Cortex of kidney (tissue), 1 donor: ENCODE measurements around the gene RRP1.

Experiments used
- DNase-seq: peaks from one replicate; lab custom pipeline; 2025; lab: John Stamatoyannopoulos, UW

Gene RRP1

DNA sequence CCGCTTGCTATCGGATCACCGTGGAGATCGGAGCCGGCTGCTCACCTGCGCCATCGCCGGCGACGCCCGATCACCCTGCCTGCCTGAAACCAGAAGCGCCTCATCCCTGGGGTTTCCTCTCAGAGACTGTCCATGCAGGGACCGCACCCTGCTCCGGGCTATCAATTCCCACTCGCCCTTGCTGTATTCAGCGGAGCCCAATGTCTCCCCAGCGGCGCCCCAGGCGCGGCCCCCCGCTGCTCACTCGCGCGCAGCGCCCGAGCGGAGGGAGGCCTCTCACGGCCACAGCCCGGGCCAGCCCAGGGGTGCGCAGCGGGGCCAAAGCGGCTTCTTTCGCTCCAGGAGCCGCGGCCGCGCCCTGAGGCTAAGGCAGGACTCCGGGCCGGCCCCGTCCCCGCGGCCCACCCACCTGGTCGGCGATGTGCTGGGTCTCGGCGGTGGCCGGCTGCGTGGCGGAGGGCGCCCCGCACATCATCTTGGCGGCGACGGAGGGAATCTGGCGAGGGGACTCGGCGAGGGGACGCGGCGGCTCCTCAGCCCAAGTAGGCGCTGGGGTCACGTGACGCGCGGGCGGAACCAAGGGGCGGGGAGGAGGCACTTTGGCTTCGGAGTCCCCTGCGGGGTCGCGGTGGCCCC, 13.5 kb upstream of the RRP1 start, which contains the start of gene CSTB:
Gene CSTB, minus strand, starts transcription at position 514 of the 636 bp plus-strand sequence. Its CDS starts 39 bp downstream, at position 475.
- peak; percentile 36 for DNase-seq

DNA sequence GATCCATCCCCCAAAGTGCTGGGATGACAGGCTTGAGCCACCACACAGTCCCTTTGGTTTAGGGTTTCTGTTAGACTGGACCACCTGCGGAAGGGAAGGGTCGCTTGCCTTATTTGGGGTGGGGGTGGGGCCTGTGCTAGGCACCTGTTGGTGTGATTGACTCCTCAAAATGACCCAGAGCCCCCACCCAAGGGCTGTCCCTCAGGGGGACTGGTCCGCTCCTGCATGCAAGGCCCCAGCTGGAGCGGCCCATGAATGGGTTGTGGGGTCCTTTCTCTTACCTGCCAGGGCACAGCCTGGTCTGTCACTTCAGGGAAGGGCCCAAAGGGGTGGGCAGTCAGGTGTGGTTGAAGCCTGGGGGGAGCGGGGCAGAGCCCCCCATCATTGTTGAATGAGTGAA, 11.4 kb upstream of the RRP1 start:
- no peak for DNase-seq

DNA sequence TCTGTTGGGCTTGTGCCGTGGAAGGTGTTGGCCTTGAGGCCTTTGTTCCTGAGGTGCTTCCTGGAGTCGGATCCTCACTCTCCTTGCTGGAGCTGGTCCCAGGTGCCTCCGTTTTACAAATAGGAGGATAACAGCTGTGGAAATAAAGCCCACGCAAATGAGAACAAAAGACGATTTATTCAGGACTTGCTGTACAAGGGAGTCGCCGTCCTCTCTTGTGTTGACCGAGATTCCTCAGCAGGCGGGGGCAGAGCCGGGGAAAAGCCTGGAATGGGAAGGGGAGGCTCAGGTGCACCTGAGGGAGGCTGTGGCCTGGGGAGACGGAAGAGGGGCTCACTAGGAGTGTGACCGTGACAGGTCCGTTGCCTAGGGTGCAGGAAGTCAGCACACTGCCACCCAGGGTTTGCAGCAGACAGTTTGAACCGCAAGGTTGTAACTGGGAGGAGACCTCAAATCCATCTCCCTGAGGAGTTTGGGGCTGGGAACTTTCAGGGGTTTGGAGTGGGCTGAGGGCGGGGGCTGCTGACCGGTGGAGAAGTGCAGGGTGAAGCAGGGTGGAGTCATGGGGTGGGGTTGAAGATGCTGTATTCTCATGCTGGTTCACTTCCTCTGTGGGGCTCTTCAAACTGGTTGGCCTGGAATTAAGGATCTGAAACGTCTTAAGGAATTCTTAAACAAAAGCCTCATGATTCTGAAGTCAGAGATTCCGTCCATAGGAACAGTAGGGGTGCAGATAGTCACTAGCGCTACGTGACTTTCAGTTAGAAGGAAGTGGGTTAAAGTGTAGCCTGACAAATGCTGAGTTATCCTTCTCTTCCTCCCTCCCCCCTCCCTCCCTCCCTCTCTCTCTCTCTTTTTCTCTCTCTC, 10.7 kb upstream of the RRP1 start:
- no peak for DNase-seq

DNA sequence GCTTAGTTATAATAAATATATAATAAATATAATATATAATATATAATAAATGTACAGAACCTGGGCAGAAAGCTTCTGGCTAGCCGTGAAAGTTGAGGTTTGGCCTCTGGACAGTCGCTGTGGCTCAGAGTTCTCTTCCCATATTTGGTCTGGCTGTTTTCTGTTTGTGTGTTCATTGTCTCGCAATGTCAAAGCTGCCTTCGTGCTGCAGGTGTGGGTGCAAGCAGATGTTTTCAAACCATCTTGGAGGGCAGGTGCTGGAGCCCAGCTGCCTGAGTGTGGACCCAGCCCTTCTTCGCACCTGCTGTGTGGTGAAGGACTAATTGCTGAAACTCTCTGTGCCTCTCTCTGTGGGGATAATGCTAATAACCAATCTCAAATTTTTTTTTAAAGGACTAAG, 9.7 kb upstream of the RRP1 start:
- DNase-seq, result no peak

DNA sequence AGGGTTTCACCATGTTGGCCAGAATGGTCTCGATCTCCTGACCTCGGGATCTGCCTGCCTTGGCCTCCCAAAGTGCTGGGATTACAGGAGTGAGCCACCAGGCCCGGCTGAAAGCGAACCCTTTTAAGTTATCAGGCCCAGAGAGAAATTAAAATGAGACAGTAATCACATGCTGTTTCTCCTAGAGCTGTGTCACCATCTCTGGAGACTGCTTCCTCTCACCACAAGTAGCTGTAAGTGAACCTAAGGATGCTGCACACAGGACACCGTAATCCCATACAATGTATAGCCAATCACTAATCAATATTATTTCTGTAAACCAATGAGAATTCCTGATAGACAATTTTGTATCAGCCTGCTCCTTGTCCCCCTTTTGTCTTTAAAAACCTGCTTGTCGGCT, 7.5 kb upstream of the RRP1 start:
- no peak for DNase-seq

DNA sequence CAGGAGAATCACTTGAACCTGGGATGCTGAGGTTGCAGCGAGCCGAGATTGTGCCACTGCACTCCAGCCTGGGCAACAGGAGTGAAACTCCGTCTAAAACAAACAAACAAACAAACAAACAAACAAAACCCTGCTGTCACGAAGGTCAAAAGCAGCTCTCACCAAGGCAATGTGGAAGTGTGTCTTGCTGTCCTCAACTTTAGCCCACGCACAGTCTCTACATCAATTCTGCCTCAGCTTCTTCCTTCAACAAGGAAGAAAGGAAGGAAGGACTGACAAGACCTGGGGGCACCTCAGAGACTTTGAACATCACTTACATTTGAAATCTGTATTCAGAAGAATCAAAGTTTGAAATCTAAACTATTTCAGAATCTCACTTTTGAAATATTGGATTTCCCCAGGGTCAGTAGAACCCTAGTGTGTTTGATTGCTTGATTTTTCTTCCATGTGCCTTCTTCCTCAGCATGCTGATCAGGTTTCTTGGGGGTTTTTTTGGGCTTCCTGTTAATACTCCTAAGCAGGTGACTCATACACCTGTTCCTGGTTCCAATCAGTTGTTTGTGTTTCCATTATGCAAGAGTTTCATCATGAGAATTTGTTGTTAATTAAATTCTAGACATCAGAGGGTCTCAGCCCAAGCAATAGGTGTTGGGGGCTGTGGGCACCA, 6.8 kb upstream of the RRP1 start:
- no peak for DNase-seq

DNA sequence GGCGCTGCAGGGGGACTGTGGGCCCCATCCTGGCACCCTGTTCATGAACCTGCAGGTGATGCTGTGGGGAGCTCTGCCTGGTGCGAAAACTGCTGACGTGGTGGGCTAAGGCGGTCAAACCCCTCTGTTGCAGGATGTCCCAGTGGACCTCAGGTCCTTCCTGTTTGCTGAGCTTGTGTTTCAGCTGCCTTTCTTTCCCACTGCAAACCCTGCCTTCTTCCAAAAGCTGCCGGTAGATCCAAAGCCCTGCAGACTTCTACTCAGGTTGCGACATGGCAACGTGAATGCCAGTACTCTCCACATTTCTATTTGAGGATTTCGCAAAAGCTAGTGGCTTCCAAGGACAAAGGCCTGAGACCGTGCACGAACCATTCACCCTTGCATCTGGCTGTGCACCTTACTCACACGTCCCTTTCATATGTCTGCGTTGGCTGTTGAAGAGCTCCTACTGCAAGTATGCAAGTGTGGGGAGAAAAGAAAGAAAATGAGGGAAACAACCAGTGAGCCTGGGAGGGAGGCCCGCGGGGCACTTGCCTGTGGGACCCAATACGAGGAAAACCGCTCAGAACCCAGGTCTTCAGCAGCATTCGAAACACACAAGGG, 6.2 kb upstream of the RRP1 start:
- DNase-seq, result no peak

DNA sequence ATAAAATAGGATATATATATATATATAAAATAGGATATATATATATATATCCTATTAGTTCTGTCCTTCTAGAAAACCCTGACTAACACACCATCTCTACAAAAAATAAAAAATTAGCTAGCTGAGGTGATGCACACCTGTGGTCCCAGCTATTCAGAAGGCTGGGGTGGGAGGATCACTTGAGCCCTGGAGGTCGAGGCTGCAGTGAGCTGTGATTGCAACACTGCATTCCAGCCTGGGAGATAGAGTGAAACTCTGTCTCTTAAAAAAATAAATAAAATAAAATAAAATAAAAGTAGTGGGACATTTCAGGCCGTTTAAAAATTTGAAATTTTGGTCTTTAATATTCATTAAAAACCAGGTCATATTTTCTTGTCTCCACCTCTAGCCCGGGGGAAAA, 4.2 kb upstream of the RRP1 start:
- DNase-seq, result no peak

DNA sequence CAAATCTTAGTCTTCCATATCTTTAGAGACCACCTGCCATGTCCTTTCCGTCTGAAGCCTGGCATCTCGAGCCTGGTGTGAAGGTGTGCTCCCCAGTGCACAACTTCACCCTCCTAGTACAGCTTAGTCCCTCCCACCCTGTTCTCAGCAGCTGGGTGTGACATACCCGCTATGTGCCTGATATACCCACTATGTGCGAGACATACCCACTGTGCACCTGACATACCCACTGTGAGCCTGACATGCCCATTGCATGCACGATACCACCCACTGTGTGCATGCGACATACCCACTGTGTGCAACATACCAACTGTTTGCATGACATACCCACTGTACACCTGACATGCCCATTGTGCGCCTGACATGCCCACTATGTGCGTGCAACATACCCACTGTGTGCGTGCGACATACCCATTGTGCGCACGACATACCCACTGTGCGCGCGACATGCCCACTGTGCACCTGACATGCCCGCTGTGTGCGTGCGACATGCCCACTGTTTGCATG, 3.0 kb upstream of the RRP1 start:
- DNase-seq, result no peak

DNA sequence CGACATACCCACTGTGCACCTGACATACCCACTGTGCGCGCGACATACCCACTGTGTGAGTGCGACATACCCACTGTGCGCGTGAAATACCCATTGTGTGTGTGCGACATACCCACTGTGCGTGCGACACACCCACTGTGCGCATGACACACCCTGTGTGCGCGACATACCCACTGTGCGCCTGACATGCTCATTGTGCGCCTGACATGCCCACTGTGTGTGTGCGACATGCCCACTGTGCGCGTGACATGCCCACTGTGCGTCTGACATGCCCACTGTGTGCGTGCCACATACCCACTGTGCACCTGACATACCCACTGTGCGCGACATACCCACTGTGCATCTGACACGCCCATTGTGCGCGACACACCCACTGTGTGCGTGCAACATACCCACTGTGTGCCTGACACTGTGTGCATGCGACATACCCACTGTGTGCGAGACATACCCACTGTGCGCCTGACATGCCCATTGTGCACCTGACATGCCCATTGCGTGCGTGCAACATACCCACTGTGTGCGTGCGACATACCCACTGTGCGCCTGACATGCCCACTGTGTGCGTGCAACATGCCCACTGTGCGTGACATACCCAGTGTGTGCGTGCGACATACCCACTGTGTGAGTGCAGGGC, 2.5 kb upstream of the RRP1 start:
- DNase-seq, result no peak

DNA sequence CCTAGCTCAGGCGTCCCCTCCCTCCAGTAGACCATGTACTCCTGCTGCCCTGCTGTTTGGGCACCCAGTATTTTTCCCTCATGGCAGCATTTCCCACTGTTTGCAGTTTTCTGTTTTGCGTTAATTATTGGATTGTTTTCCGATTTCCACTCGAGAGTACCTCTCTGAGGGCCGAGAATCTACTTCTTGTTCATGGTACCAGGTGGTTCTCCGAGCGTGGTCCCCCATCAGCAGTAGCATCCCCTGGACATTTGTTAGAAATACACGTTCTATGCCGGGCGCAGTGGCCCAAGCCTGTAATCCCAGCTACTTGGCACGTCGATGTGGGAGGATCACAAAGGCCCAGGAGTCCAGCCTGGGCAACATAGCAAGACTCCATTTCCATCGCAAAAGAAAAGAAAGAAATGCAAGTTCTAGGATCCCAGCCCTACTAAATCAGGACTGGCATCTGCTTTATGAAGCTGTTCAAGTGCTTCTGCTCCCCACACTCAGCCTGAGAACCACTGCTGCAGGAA, 690 bp downstream of the RRP1 start:
- no peak for DNase-seq

DNA sequence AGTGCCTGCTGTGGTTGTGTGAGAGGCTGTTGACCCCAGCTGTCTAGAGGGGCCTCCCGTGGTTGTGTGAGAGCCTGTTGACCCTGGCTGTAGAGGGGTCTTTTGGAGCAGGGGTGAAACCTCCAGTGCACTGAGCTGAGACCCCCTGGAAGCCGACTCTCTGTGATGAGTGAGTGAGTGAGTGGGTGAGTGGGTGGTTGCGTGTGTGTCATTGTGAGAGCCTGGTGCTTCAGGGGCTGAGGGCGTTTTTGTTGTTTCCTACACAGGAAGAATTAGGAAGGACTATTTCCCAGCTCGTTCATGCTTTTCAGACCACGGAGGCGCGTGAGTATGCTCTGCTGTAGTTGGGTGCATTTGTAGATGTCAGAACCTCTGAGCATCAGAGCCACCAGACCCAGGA, 3.0 kb downstream of the RRP1 start:
- no peak for DNase-seq

DNA sequence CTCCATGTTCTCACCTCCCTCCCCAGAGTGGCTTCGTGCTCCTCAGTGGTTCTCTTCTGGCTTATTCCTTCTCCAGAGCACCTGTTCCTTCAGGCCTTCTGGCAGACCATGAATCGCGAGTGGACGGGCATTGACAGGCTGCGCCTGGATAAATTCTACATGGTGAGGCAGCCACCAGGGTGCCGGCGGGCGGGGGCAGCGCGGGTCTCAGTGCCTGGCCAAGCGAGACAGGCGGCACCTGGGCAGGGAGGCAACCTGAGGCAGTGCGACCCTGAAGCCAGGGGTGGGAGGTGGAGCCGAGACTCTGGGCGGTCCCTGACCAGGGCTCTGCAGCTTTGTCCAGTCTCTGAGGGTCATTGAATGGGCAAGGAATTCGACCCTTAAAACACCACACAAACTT, 3.9 kb downstream of the RRP1 start:
- DNase-seq, result no peak

DNA sequence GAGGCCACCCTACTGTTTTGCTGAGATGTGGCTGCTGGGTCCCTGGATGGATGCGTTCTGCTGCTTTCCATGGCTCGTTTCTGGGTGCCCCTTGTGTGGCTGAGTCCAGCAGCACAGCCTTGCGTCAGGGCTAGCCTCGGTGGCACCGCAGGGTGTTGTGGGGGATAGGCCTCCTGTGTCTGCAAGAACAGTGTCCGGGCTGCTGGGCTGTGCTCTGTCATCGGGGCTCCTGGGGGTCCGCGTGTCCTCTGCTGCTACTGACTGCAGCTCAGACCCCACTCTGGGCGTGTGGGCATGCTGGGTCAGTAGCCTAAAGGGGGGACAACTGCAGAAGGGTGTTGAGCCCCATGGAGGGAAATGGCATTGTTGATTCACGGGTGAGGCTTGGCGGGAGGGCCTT, 4.9 kb downstream of the RRP1 start:
- no peak for DNase-seq

DNA sequence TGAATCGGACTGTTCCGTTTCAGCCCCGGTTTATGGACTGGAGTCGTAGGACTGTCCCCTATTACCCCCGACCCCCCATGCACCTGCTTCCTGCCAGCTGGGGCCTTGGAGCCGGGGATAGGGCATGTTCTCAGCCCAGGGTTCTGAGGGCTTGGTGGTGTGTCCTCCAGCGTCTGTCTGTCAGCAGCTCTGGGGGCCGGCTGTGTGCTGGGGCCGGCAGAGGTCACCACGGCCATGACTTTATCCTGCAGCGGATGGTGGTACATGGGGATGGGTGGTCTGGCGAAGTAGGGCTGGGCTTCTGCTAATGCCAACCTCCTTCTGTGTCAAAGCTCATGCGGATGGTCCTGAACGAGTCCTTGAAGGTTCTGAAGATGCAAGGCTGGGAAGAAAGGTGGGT, 5.5 kb downstream of the RRP1 start:
- no peak for DNase-seq

DNA sequence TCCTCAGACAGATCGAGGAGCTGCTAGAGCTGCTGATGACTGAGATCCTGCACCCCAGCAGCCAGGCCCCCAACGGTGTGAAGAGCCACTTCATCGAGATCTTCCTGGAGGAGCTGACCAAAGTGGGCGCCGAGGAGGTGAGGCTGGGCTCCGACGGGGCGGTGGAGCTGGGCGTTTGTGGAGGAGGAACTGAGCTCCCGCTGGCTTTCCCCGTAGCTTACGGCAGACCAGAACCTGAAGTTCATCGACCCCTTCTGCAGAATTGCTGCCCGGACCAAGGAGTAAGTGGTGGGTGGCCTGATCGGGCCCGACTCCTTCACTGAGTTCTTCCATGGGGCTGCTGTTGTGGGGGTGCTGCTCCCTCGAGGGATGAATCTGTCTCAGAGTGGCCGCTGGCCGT, 8.0 kb downstream of the RRP1 start:
- no peak for DNase-seq

DNA sequence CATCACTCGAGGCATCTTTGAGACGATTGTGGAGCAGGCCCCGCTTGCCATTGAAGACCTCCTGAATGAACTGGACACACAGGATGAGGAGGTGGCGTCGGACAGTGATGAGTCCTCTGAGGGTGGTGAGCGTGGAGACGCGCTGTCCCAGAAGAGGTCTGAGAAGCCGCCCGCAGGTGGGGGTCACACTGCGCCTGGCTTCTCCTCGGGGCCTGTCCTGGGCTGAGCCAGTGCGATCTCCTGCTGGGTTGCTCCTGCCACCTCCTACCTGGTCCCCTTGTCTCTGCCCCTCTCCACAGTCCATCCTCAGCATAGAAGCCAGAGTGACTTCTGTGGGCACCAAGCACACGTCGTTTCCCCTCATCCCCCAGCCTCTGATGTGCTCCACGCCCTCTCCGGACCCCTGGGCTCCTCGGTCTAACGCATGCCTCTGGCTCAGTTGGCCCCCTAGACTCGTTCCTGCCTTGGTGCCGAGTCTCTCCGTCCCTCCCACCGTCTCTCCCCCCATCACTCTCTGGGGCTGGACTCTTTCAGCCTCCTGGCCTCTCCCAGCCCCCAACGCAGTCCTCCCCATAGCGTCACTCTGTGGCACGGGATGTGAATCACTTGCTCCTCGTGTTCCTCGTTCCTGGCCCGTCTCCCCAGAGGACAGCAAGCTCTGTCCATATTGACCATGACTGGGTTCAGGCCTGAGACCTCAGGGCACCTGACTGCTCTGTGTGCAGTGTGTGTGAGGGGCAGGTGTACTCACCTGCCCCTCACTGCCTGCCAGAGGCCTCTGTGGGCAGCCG, 8.7 kb downstream of the RRP1 start:
- DNase-seq, result no peak

DNA sequence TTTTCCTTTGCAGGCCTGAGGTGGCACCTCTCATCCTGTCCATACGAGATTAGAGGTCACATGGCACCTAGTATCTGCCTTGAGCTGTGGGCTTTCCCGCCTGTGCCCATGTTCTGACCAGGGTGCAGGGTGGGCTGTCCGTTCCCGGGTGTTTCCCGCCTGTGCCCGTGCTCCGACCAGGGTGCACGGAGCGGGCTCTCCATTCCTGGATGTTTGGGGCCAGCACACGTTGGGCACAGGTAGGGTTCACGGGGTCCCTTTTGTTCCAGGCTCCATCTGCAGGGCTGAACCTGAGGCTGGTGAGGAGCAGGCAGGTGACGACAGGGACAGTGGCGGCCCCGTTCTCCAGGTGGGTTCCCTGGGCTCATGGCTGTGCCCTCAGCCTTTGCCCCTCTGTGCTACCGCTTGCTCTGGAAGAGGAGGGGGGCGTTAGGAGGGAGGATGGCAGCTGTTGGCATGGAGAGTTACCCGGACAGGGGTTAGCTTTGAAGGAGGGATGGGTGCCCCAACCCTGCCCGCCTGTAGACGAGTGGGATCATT, 10.0 kb downstream of the RRP1 start:
- no peak for DNase-seq

DNA sequence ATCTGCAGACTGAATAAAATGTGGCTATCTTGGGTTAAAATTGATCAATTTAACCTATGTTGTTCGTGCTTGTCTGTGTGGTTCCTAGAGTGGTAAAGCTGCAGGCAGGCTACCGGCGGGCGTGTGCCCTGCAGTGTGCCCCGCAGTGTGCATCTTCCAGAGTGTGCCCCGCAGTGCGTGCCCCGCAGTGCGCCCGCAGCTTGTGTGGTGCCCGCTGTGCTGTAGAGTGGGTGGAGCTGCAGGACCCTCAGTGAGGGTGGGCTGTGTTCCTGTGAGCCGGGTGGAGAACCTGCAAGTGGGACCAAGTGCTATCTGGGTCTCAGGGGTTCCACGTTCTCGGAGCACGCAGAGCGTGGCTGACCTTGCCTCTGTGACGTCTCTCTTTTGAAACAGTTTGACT, 10.7 kb downstream of the RRP1 start:
- DNase-seq, result no peak

DNA sequence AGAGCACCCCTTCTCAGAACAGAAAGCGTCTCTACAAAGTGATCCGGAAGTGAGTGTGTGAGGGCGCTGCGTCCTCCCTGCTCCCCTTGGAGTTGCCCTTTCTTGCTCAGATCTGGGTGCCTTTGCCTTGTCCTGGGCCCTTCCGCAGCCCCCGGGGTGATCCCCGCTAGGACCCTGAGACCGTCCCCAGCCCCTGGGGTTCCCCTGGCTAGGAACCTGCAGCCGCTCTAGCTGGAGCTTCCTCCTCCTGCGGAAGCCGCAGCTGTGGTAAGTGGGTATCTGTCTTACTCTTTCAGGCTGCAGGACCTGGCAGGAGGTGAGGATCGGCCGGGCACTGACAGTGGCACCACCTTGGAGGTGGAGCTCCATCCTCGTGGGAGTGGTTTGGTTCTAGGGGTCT, 11.2 kb downstream of the RRP1 start:
- no peak for DNase-seq
